ENCODE measurements around the gene ASXL1.
A peak's percentile ranks its signal among the peaks of the same experiment; 100 is the strongest.

Gene ASXL1

DNA sequence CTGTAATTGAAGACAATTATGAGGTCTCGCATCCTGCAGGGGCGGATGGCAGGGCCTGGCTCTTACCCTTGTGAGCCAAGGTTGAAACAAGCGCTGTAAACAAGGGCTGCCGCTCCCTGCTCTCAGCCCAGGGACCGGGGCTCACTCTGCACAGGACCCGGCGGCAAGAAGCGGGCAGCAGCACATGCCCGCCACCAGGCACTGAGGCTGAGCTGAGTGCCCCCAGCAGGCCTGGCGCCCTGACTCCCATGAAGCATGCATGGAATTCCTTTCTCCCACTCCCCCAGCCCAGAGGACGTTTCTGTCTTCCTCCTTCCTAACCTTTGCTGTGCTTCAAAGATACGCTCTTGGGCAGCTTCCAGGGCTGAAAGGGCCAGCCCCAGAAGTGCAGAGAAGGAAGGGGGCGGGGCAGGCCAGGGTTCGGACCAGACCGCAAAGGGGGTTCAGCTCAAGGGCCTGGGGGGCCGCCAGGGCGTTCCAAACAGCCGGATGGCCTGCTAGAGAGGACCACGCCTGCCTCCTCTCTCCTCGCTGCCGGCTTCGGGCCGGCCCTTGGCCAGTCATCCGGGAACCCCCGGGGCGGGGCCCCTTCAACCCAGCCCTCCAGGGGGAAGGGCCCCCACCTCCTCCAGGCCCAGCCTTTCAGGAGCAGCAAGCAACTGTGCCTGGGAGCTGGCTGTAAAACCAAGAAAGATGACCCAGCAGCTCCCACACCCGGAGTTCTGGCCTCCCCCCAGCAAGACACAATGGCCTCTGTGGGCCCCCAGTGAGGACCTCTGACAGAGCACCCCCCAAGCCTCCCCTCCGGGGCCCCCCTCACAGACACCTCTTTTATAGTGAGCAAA lies 117.1 kb downstream of the ASXL1 start:
- Histone ChIP-seq H2BK12ac (ENCODE audit: low read length) (peak overlapping the region; percentile 89), H2BK120ac (ENCODE audit: low read depth, low read length) (peak overlapping the region; percentile 100), H2AK5ac (ENCODE audit: low read depth, low read length) (peak overlapping the region; percentile 99), H3K4me1 (ENCODE audit: control insufficient read depth in 2 of 2, insufficient read depth in 1 of 2, low read depth in 1 of 2, low read length in 2 of 2) (peaks cover 47 to 61% of the 10 kb centered on the region in 2 donors), H3K4me3 (ENCODE audit: low read length in 2 of 2) (peak overlapping the region in 1 of 2 donors; percentile 47), H3K36me3 (replicated peaks in 1 of 2; ENCODE audit: control insufficient read depth in 2 of 2, insufficient read depth in 2 of 2, low read length in 2 of 2) (peaks cover 9 to 35% of the 10 kb centered on the region in 2 donors), H2BK5ac (ENCODE audit: low read length) (peak overlapping the region; percentile 82), H3K18ac (ENCODE audit: low read length) (peak overlapping the region; percentile 99), H3K4me2 (ENCODE audit: insufficient read depth, low read length, poor library complexity, severe bottlenecking) (peak overlapping the region; percentile 55), H4K8ac (ENCODE audit: low read depth, low read length) (no peak overlapping the region), H2BK15ac (ENCODE audit: low read length) (peak overlapping the region; percentile 99), H2AFZ (ENCODE audit: low read length) (peak overlapping the region; percentile 49), H4K91ac (ENCODE audit: low read depth, low read length, poor library complexity) (peak overlapping the region; percentile 87), H3K9ac (ENCODE audit: low read depth, low read length, poor library complexity) (peak overlapping the region; percentile 75), H3K79me1 (ENCODE audit: low read depth, low read length) (peaks cover 36% of the 10 kb centered on the region), H3K9me3 (replicated peaks in 1 of 2; ENCODE audit: control insufficient read depth in 2 of 2, insufficient read depth in 1 of 2, low read depth in 1 of 2, low read length in 2 of 2) (no peaks in the 10 kb centered on the region), H3K27me3 (ENCODE audit: control insufficient read depth in 3 of 3, insufficient read depth in 3 of 3, low read depth in 1 of 3, low read length in 3 of 3) (no peaks in the 10 kb centered on the region), H3K4ac (ENCODE audit: low read length) (peak overlapping the region; percentile 72), H3K27ac (replicated peaks; ENCODE audit: low read length) (peak overlapping the region; percentile 76), H3K23ac (ENCODE audit: low read depth, low read length, poor library complexity) (peak overlapping the region; percentile 68), H3K14ac (ENCODE audit: low read length) (peak overlapping the region; percentile 87)
- DNase-seq (ENCODE audit: low spot score), result peak; percentile 49
- no CpG with 5 or more reads among the region's 28 CpGs for WGBS, 2 donors (ENCODE audit: extremely low coverage in 2 of 2, insufficient read length in 2 of 2, insufficient replicate concordance in 1 of 2)

DNA sequence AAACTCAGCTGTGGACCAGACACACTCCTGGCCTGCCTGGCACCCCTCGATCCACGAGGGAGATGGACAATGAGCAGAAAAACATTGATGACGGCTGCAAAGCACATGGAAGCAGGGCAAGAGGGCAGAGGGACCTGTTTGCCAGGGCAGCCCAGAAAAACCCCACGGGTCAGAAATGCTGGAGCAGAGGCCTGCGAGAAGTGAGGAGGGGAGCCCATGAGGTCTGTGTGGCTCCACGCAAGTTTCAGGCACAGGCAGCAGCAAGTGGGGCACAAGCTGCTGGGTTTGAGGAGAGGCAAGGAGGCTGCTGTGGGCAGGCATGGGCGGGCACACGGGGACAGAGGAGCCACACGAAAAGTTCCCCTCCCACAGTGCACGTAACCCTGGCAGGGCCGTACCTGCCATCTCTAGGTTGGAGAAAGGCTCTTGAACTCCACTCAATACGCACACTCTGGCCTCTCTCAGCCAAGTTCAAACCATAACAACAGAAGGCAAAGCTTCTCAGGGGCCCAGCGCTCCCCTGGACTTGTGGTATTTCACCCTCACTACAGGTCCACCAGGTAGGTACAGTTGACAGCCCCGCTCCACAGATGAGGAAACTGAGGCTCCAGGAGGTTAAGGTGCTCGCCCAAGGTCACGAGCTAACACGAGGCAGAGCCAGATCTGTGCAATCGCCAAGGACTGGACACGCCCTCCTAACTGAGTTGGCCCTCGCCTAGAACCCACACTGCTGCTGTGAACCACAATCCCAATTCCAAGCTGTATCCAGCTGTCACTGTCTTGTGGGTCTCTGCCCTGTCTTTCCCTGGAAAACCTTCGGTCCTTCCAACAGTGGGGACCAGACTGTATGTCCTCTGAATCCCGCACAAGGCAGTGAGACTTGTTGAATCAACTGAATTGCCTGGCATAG lies 118.8 kb downstream of the ASXL1 start:
- no peak overlapping the region for H2AFZ ChIP-seq (ENCODE audit: low read length)
- no CpG with 5 or more reads among the region's 22 CpGs for WGBS, 2 donors (ENCODE audit: extremely low coverage in 2 of 2, insufficient read length in 2 of 2, insufficient replicate concordance in 1 of 2)
- H3K79me1 ChIP-seq (ENCODE audit: low read depth, low read length), result peaks cover 40% of the 10 kb centered on the region
- no peaks in the 10 kb centered on the region for H3K9me3 ChIP-seq (replicated peaks in 1 of 2; ENCODE audit: control insufficient read depth in 2 of 2, insufficient read depth in 1 of 2, low read depth in 1 of 2, low read length in 2 of 2)
- no peak overlapping the region for H4K8ac ChIP-seq (ENCODE audit: low read depth, low read length)
- peak overlapping the region; percentile 33 for H3K14ac ChIP-seq (ENCODE audit: low read length)
- H2BK15ac ChIP-seq (ENCODE audit: low read length), result no peak overlapping the region
- no peak overlapping the region for H3K4ac ChIP-seq (ENCODE audit: low read length)
- H4K91ac ChIP-seq (ENCODE audit: low read depth, low read length, poor library complexity), result no peak overlapping the region
- H3K4me1 ChIP-seq (ENCODE audit: control insufficient read depth in 2 of 2, insufficient read depth in 1 of 2, low read depth in 1 of 2, low read length in 2 of 2), result peaks cover 62 to 71% of the 10 kb centered on the region in 2 donors
- no peaks in the 10 kb centered on the region for H3K27me3 ChIP-seq (ENCODE audit: control insufficient read depth in 3 of 3, insufficient read depth in 3 of 3, low read depth in 1 of 3, low read length in 3 of 3)
- DNase-seq (ENCODE audit: low spot score), result no peak
- H2BK5ac ChIP-seq (ENCODE audit: low read length), result peak overlapping the region; percentile 82
- H3K4me3 ChIP-seq (ENCODE audit: low read length in 2 of 2), result no peak overlapping the region
- peak overlapping the region; percentile 20 for H2AK5ac ChIP-seq (ENCODE audit: low read depth, low read length)
- no peak overlapping the region for H3K27ac ChIP-seq (replicated peaks; ENCODE audit: low read length)
- peak overlapping the region; percentile 51 for H2BK12ac ChIP-seq (ENCODE audit: low read length)
- H3K36me3 ChIP-seq (replicated peaks in 1 of 2; ENCODE audit: control insufficient read depth in 2 of 2, insufficient read depth in 2 of 2, low read length in 2 of 2), result peaks cover 8 to 18% of the 10 kb centered on the region in 2 donors
- H3K23ac ChIP-seq (ENCODE audit: low read depth, low read length, poor library complexity), result peak overlapping the region; percentile 50
- H3K9ac ChIP-seq (ENCODE audit: low read depth, low read length, poor library complexity), result no peak overlapping the region
- H3K18ac ChIP-seq (ENCODE audit: low read length), result peak overlapping the region; percentile 89
- peak overlapping the region; percentile 32 for H2BK120ac ChIP-seq (ENCODE audit: low read depth, low read length)
- H3K4me2 ChIP-seq (ENCODE audit: insufficient read depth, low read length, poor library complexity, severe bottlenecking), result no peak overlapping the region

DNA sequence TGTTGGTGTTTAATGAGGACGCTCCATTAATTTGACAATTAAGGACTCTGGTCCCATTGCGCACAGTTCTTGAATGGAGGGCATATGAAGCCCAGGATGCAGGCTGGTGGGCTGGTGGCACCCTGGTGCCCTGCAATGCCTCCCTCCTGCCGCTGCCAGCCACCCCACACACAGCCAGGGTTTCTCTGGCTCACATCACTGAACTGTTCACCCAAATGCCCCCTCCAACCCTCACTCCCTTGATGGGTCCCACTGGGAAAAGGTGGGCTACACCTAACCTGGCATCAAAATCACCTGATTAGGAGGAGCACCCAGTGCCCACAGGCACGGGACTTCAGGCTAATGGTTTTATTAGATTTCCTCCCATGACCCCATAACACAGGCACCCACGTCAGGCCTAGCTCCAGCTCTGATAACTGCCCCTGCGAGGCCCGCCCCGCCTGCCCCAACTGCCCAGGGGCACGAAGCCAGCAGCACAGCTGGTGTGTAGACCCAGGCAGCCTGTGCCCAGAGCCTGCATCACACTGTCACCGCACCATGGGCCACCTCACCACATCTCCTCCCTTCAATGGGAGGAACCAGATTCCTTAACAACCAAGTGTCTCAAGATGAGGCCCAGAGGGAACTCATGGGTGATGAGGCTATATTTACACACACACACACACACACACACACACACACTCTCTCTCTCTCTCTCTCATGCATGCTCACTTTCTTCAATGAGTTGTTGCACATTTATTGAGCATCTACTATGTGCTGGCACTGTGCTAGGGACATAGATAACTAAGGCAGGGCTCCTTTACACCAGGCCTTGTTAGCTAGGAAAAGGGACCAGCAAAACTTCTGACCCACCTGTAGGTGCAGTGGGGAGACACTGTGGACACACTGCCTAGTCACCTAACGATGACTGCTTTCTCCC lies 119.7 kb downstream of the ASXL1 start:
- no peak overlapping the region for H2AK5ac ChIP-seq (ENCODE audit: low read depth, low read length)
- no peak overlapping the region for H3K27ac ChIP-seq (replicated peaks; ENCODE audit: low read length)

More for the DNA sequence above, 119.7 kb downstream of the ASXL1 start:
- no peak overlapping the region for H3K4me3 ChIP-seq (ENCODE audit: low read length in 2 of 2)
- no peak overlapping the region for H3K18ac ChIP-seq (ENCODE audit: low read length)
- H3K36me3 ChIP-seq (replicated peaks in 1 of 2; ENCODE audit: control insufficient read depth in 2 of 2, insufficient read depth in 2 of 2, low read length in 2 of 2), result peaks cover 4 to 9% of the 10 kb centered on the region in 2 donors
- no peak overlapping the region for H3K23ac ChIP-seq (ENCODE audit: low read depth, low read length, poor library complexity)
- no peaks in the 10 kb centered on the region for H3K27me3 ChIP-seq (ENCODE audit: control insufficient read depth in 3 of 3, insufficient read depth in 3 of 3, low read depth in 1 of 3, low read length in 3 of 3)
- H2AFZ ChIP-seq (ENCODE audit: low read length), result no peak overlapping the region
- no peak overlapping the region for H4K8ac ChIP-seq (ENCODE audit: low read depth, low read length)
- H3K4me1 ChIP-seq (ENCODE audit: control insufficient read depth in 2 of 2, insufficient read depth in 1 of 2, low read depth in 1 of 2, low read length in 2 of 2), result peaks cover 62 to 63% of the 10 kb centered on the region in 2 donors
- no CpG with 5 or more reads among the region's 11 CpGs for WGBS, 2 donors (ENCODE audit: extremely low coverage in 2 of 2, insufficient read length in 2 of 2, insufficient replicate concordance in 1 of 2)
- H3K9me3 ChIP-seq (replicated peaks in 1 of 2; ENCODE audit: control insufficient read depth in 2 of 2, insufficient read depth in 1 of 2, low read depth in 1 of 2, low read length in 2 of 2), result no peaks in the 10 kb centered on the region
- H3K14ac ChIP-seq (ENCODE audit: low read length), result no peak overlapping the region
- H2BK15ac ChIP-seq (ENCODE audit: low read length), result no peak overlapping the region
- no peak overlapping the region for H3K4ac ChIP-seq (ENCODE audit: low read length)
- H3K9ac ChIP-seq (ENCODE audit: low read depth, low read length, poor library complexity), result no peak overlapping the region
- no peak overlapping the region for H2BK12ac ChIP-seq (ENCODE audit: low read length)
- H3K4me2 ChIP-seq (ENCODE audit: insufficient read depth, low read length, poor library complexity, severe bottlenecking), result no peak overlapping the region
- no peak overlapping the region for H4K91ac ChIP-seq (ENCODE audit: low read depth, low read length, poor library complexity)
- DNase-seq (ENCODE audit: low spot score), result no peak
- peaks cover 32% of the 10 kb centered on the region for H3K79me1 ChIP-seq (ENCODE audit: low read depth, low read length)
- H2BK120ac ChIP-seq (ENCODE audit: low read depth, low read length), result no peak overlapping the region
- peak overlapping the region; percentile 14 for H2BK5ac ChIP-seq (ENCODE audit: low read length)
